ENCODE measurements around the gene KRTAP4-7.

DNA sequence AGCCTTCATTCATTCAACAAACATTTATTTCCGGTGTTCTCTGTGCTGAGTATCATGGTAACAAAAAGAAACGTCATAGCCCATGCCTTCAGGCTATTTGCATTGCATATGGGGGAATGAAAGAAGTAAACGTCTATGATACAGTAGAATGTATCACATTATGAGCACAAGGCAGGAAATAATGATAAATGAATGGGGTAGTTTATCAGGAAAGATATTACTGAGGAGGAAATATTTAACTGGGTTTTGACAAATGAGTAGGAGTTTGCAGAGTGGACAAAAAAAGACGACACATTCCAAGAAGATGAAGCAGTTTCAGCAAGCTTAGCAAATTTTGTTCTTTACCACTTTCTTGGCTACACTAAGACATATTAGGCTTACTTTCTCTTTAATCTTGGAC is 1.3 kb upstream of the KRTAP4-7 start:
- TF ChIP-seq CEBPB (IDR thresholded peaks at IDR 0.05) (no peak), TEAD4 (IDR thresholded peaks at IDR 0.05) (no peak), TAF1 (IDR thresholded peaks at IDR 0.05; ENCODE audit: low read depth) (no peak), RAD21 (IDR thresholded peaks at IDR 0.05; ENCODE audit: low read depth) (no peak), TCF12 (IDR thresholded peaks at IDR 0.05; ENCODE audit: low read depth) (no peak), EP300 (IDR thresholded peaks at IDR 0.05; ENCODE audit: borderline replicate concordance) (no peak)
- TF ChIP-seq, protein P1, sequence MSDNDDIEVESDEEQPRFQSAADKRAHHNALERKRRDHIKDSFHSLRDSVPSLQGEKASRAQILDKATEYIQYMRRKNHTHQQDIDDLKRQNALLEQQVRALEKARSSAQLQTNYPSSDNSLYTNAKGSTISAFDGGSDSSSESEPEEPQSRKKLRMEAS (IDR thresholded peaks at IDR 0.05), result no peak
- TF ChIP-seq, protein P2, sequence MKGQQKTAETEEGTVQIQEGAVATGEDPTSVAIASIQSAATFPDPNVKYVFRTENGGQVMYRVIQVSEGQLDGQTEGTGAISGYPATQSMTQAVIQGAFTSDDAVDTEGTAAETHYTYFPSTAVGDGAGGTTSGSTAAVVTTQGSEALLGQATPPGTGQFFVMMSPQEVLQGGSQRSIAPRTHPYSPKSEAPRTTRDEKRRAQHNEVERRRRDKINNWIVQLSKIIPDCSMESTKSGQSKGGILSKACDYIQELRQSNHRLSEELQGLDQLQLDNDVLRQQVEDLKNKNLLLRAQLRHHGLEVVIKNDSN (IDR thresholded peaks at IDR 0.05), result no peak

All from Ishikawa (cell line).